G401 (cell line): ENCODE results near the gene RB1. TPM values are rescaled to one million over a fixed set of nuclear protein-coding genes. Genes with fewer than 3 reads are reported as not detected.
A peak's percentile ranks its signal among the peaks of the same experiment; 100 is the strongest.
"Not testable (repeated sequence)": the region's sequence is repeated elsewhere in the genome, so short reads cannot be mapped to it uniquely, and the experiment has no call there.

Experiments
- DNase-seq: peaks from one replicate; pipeline ENCODE4 v3.0.0-alpha.2; 2015; ENCODE audit warnings: low spot score
- in situ Hi-C: cut with HindIII; loops from 2 replicates; pipeline ENCODE4 v1.10.0; 2016; ENCODE audit warnings: low sequenced_read_pairs, mixed read lengths
- total RNA-seq: library from RNA; depleted of rRNA; stranded (reverse); fragments of >200 nt; shearing (Covaris generic); gene quantifications from 2 replicates; pipeline ENCODE4 v1.2.3, GENCODE V29; 2014

Gene RB1
- total RNA-seq, 1 experiment from 2014 or later: 24.8 TPM

- in situ Hi-C loops: no loop called here
- DNase-seq: no peak
Measured at GRCh38 chr13:48431987-48432615, 128.6 kb downstream of the RB1 start.

- in situ Hi-C loops: no loop called here
Measured at GRCh38 chr13:48434200-48434599, 130.6 kb downstream of the RB1 start.

GRCh38 chr13:48436661-48437288 is 133.2 kb downstream of the RB1 start:
- in situ Hi-C loops: no loop called here

More at GRCh38 chr13:48434200-48434599, 130.6 kb downstream of the RB1 start:
- no peak for DNase-seq

GRCh38 chr13:48437371-48437770 is 133.8 kb downstream of the RB1 start:
- in situ Hi-C loops: no loop called here
- peak; percentile 53 for DNase-seq

More at GRCh38 chr13:48436661-48437288, 133.2 kb downstream of the RB1 start:
- no peak for DNase-seq

- in situ Hi-C loops: no loop called here
- no peak for DNase-seq
Measured at GRCh38 chr13:48443442-48444208, 140.1 kb downstream of the RB1 start.

- DNase-seq: no peak
- in situ Hi-C loops: no loop called here
Measured at GRCh38 chr13:48446464-48446863, 142.9 kb downstream of the RB1 start.

- in situ Hi-C loops: no loop called here
- no peak for DNase-seq
Measured at GRCh38 chr13:48448285-48448958, 144.9 kb downstream of the RB1 start.

- DNase-seq: no peak
Measured at GRCh38 chr13:48448959-48449614, 145.5 kb downstream of the RB1 start.

GRCh38 chr13:48449656-48450055 is 146.1 kb downstream of the RB1 start:
- DNase-seq: no peak
- in situ Hi-C loops: no loop called here

More at GRCh38 chr13:48448959-48449614, 145.5 kb downstream of the RB1 start:
- in situ Hi-C loops: no loop called here

- in situ Hi-C loops, DNase-seq: not testable (repeated sequence)
Measured at GRCh38 chr13:48451196-48451595, 147.6 kb downstream of the RB1 start.

- no peak for DNase-seq
- in situ Hi-C loops: no loop called here
Measured at GRCh38 chr13:48456546-48456945, 153.0 kb downstream of the RB1 start.

- DNase-seq: no peak
- in situ Hi-C loops: no loop called here
Measured at GRCh38 chr13:48457578-48458242, 154.2 kb downstream of the RB1 start.

- in situ Hi-C loops: no loop called here
- DNase-seq: no peak
Measured at GRCh38 chr13:48475230-48475629, 171.7 kb downstream of the RB1 start.

GRCh38 chr13:48476215-48476614 is 172.7 kb downstream of the RB1 start:
- DNase-seq: peak; percentile 23
- in situ Hi-C loops: no loop called here

GRCh38 chr13:48476686-48477085 is 173.1 kb downstream of the RB1 start:
- DNase-seq: peak; percentile 88
- in situ Hi-C loops: no loop called here

GRCh38 chr13:48477191-48477855 is 173.8 kb downstream of the RB1 start:
- in situ Hi-C loops: no loop called here
- no peak for DNase-seq

GRCh38 chr13:48478391-48478790 is 174.8 kb downstream of the RB1 start:
- in situ Hi-C loops: no loop called here
- DNase-seq: no peak

- no peak for DNase-seq
- in situ Hi-C loops: no loop called here
Measured at GRCh38 chr13:48483575-48483974, 180.0 kb downstream of the RB1 start.
